Amniotic stem cell (primary cell): ENCODE measurements around the gene VPS37C.

Source experiments
- DNase-seq: peaks from one replicate; lab custom pipeline; 2025; lab: John Stamatoyannopoulos, UW

VPS37C gene

GRCh38 chr11:61132646-61133045 lies 28.6 kb downstream of the VPS37C start:
- no peak for DNase-seq

GRCh38 chr11:61131998-61132555 lies 29.1 kb downstream of the VPS37C start:
- DNase-seq, result no peak

GRCh38 chr11:61131586-61131985 lies 29.6 kb downstream of the VPS37C start:
- no peak for DNase-seq

- DNase-seq, result no peak
These were observed 30.0 kb downstream of the VPS37C start for GRCh38 chr11:61131186-61131585.

- DNase-seq, result no peak
These were observed 31.3 kb downstream of the VPS37C start for GRCh38 chr11:61129639-61130523.

- DNase-seq, result no peak
These were observed 32.1 kb downstream of the VPS37C start for GRCh38 chr11:61128947-61129638.

GRCh38 chr11:61127991-61128390 lies 33.2 kb downstream of the VPS37C start:
- DNase-seq, result no peak

GRCh38 chr11:61126256-61126655 lies 35.0 kb downstream of the VPS37C start:
- DNase-seq, result no peak

- no peak for DNase-seq
These were observed 35.9 kb downstream of the VPS37C start for GRCh38 chr11:61125310-61125684.

GRCh38 chr11:61124574-61125309 lies 36.5 kb downstream of the VPS37C start:
- no peak for DNase-seq

GRCh38 chr11:61123775-61124571 lies 37.3 kb downstream of the VPS37C start:
- no peak for DNase-seq

GRCh38 chr11:61122761-61123160 lies 38.5 kb downstream of the VPS37C start:
- no peak for DNase-seq

- no peak for DNase-seq
These were observed 39.3 kb downstream of the VPS37C start for GRCh38 chr11:61121917-61122316.

- DNase-seq, result no peak
These were observed 39.9 kb downstream of the VPS37C start for GRCh38 chr11:61121192-61121831.

- no peak for DNase-seq
These were observed 40.5 kb downstream of the VPS37C start for GRCh38 chr11:61120706-61121191.

GRCh38 chr11:61120099-61120705 lies 41.0 kb downstream of the VPS37C start:
- no peak for DNase-seq

GRCh38 chr11:61119571-61119970 lies 41.7 kb downstream of the VPS37C start:
- no peak for DNase-seq

- DNase-seq, result no peak
These were observed 42.2 kb downstream of the VPS37C start for GRCh38 chr11:61119055-61119454.

GRCh38 chr11:61118406-61118805 lies 42.8 kb downstream of the VPS37C start:
- no peak for DNase-seq

GRCh38 chr11:61118004-61118403 lies 43.2 kb downstream of the VPS37C start:
- DNase-seq, result no peak

- no peak for DNase-seq
These were observed 44.1 kb downstream of the VPS37C start for GRCh38 chr11:61117168-61117520.
